Head of caudate nucleus (tissue), 42 donors: ENCODE measurements around the gene ADAMTSL1.
A peak's percentile ranks its signal among the peaks of the same experiment; 100 is the strongest.

Experiments used
- DNase-seq, 42 donors: peaks; one replicate each; pipeline versions ENCODE4 v3.0.0 to v3.0.0-alpha.2; 2020 to 2021; ENCODE audit warnings: mixed read lengths in 7 of 42
- intact Hi-C: fragments of 100-400 bp; cut with DNase I; formaldehyde crosslinking; loops from one replicate; pipeline ENCODE4 v1.15.0; 2022

Gene ADAMTSL1

DNA sequence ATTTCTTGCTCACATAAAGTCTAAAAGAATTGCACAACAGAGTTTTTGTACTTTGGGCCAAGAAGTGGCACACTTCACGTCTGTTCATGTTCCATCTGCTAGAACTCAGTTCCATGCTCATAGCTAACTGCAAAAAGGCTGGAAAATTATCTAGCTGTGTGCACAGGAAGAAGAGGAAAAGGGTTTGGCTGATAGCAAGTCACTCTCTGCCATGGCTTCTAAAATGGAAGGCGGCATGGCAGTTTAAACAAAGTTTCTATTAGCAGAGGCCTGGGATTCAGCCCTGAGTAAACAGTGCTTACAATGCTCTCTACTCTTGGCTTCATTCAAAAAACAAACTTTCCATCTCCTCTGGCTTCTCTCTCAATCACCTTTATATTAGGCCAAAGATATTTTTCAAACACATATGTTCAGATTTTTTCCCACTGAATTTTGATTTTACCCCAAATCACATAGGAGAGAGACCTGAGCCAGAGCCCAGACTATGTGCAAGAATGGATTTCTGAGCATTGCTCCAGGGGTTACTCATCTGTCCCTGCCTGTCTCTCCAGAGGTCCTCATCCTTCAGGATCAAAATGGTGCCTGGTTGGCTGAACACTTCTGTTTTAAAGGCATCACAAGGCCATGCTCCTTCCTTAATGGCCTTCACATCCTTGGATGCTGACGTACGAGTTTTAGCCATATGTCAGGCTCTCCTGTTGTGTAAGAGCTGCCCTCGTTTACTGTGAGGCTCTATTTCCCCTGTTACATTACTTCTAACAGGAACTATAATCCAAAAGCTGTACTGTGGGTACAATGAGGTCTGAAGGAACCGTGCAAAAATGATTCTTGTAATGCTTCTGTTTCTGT lies 332.5 kb downstream of the ADAMTSL1 start:
- DNase-seq: no peak
- intact Hi-C loops: no loop called here

DNA sequence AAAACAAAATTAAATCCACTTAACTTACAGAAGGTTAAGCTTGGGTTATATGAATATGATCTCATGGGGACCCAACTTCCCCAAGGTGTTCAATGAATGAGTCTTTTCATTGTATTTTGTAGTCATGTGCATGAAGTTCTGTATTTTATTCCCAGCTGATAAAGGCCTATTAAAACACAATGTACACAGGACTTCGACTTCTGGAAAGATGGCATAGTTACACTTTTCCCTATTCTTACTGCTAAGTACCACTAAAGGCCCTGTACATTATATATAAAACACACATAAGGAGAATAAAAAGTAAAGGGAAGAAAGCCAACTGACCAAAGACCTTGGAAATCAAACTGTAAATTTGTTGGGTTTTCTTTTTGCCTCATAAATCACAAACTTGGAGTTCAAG lies 336.6 kb downstream of the ADAMTSL1 start:
- no peak for DNase-seq
- intact Hi-C loops: no loop called here

DNA sequence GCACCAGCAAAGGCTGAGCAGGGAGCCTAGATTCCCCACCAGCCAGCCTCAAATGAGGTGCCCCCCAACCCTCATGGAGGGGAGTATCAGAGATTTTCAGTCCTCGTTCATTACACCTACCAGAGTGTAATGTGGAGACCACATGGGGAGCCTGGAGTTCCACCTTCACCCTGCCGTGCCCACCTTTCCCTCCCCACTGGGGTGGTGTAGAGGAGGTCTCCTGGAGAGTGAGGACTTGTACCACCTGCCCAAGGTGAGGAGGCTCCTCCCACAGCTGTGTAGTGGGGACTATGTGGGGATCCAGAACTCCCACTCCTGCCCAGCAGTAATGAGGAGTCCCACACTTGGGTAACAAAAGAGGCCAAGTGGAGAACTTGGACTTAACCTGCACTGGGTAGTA lies 337.2 kb downstream of the ADAMTSL1 start:
- intact Hi-C loops: no loop called here
- DNase-seq: no peak

DNA sequence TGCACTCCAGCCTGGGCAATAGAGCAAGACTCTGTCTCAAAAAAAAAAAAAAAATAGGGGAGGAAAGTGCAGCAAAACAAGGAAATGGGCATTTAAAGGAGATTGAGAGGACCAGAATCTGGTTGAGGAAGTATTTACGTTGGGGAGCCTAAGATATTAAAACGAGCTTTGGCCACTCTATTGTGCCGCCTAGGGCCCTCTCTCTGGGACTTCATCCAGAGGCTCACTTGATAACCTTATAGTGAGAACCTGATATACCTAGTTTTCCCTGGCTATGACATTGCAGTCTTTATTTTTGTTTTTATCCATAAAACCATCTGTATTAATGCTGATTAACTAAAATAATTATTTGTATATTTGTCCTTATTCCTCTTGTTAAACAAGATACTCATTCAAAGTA lies 345.5 kb downstream of the ADAMTSL1 start:
- intact Hi-C loops: no loop called here
- DNase-seq: no peak

DNA sequence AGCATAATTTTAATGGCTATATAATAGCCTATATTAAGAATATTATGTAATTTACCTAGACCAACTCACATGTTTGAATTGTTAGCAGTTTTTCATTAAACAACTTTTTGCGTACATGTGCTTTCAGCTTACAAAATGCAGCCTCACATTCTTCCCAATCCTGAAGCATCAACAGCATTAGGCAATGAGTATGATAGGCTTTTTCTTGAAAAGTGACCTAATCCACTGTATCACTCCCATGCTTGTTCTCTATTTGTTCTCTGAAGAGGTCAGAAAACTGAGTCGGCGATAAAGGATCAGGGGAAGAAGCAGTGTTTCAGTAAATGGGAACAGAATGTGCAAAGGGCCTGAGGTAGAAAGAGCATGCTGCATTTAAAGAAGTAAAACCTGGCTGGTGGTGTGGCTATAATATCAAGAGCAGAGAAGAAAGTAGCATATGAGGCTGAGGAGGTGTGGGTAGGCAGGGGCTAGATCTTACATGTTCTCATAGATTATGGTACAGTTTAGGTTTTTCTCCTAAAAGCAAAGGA lies 346.7 kb downstream of the ADAMTSL1 start:
- intact Hi-C loops: no loop called here
- DNase-seq: no peak

DNA sequence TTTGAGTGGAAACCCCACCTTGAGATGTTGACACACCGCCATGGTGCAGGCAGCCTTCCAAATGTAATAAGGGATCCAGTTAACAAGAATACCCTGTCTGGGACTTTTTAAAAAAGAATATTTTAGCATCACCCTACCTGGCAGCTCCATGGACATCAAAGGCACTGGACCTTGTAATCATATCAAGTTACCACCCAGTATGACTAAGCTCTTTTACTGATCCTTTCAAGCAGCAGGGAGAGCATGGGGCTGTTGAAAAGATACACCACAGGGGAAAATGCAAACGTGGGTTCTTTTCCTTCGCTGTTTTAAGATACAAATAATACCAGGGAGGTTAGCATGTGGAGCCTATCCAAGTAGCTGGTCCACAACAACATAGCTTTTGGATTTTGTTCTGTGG lies 347.8 kb downstream of the ADAMTSL1 start:
- no peak for DNase-seq
- intact Hi-C loops: no loop called here

DNA sequence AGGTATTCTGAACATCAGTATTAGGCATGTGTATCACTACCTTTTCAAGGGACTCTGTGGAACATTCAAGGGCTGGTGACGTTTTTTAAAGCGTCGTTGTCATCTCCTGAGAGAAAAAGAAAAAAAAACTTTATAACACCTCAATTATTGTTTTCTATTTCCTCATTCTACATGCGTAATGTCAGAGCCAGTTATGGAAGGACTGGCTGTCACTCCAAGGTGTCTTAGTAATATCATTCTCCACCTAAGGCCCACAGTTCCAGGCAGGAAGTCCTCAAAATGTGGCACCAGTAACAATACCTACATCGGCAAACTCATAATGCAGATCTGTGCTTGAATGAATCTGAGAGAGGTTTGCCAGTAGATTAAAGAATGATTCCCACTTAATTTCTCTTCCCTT lies 348.9 kb downstream of the ADAMTSL1 start:
- intact Hi-C loops: no loop called here
- no peak for DNase-seq

DNA sequence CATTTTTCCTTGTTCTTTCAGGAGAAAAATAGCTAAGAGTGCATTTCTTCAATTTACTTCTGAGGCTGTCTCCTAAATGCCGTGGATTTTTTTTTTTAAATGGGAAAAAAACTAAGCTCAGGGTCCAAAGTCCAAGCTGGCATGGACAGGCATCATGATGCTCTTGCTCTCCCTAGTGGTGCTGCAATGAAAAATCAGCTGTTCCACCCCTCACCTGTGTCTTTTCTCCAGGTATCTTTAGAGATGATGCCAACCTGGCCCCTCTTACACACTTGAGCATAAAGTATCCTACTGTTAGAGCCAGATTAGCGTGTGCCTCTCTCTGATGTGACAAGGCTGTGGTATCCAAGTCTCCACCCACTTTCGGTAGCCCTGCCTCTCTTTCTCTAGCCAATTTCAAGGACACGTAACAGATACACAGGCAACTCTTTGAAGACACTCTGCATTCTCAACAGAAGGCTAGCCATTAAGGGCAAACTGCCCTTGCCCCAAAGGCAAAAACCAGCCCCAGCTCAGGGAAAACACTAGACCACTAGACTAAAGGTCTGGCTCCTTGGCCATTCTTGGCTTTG lies 350.2 kb downstream of the ADAMTSL1 start:
- intact Hi-C loops: no loop called here
- peak in 4 of 42 donors; percentile 9 to 44 (median 18) for DNase-seq

DNA sequence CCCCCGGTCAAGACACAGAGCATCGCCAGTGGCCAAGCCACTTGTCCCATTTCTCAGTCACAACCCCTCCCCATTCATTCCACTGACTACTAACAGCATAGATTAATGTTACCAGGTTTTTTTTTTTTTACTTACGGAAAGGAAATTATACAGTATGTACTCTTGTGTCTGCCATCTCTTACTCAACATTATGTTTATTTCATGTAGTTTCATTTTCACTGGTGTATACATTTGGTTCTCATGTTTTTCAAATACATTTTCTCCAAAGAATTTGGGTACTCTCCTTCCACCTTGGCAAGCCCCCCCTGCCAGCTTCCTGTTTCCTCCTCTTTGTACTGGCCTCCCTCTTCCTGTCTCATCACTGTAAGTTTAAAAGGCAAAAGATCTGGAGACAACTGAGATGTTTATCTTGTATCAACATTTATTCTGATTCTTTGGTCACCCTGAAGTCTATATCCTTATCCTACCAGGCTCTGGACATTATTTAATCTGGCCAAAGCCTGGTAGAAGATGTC lies 351.8 kb downstream of the ADAMTSL1 start:
- no peak for DNase-seq
- intact Hi-C loops: no loop called here

DNA sequence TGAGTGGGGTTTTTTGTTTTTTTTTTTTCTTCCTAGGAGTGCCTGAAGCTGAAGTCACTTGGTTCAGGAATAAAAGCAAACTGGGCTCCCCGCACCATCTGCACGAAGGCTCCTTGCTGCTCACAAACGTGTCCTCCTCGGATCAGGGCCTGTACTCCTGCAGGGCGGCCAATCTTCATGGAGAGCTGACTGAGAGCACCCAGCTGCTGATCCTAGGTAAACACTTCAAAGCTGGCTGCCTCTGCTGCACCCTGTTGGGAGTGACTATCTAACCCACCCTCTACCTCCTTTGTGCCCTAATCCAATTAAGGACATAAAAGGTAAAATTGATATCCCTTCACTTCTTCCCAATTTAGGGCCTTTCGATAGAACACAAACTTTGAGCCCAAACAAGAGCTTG lies 352.3 kb downstream of the ADAMTSL1 start:
- DNase-seq: no peak
- intact Hi-C loops: no loop called here

DNA sequence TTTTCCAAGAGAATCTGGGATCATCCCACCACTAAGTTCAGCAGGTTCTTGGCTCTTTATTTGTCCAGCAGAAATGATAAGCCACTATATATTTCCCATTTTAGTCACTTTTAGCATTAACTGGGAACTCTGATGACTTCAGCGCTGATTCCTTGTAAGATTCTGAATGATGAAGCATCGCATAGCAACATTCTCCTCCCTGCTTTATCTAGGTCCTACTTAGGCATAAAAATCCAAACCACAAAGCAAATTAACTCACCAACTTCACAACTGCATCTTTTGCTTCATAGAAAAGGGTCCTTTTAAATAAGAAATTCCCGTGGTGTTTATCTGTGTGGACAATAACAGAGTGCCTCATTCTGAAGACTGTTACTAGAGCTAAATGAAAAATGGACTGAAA lies 355.1 kb downstream of the ADAMTSL1 start:
- intact Hi-C loops: no loop called here
- no peak for DNase-seq

DNA sequence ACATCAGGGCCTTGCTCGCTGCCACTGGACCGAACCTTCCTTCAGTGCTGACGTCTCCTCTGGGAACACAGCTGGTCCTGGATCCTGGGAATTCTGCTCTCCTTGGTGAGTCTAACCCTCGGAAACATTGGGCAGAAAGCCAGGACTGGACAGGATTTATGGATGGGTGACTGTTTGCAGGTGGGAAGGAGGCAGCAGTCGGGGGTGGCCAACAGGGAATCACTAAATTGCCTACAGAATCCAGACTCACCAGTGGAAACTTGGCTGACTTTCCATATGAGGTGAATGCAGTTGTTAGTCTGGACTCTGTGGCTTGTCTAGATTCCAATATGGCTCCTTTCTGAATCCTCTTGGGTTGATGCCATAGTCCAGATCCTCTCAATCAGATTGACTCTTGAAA lies 355.9 kb downstream of the ADAMTSL1 start:
- no peak for DNase-seq

DNA sequence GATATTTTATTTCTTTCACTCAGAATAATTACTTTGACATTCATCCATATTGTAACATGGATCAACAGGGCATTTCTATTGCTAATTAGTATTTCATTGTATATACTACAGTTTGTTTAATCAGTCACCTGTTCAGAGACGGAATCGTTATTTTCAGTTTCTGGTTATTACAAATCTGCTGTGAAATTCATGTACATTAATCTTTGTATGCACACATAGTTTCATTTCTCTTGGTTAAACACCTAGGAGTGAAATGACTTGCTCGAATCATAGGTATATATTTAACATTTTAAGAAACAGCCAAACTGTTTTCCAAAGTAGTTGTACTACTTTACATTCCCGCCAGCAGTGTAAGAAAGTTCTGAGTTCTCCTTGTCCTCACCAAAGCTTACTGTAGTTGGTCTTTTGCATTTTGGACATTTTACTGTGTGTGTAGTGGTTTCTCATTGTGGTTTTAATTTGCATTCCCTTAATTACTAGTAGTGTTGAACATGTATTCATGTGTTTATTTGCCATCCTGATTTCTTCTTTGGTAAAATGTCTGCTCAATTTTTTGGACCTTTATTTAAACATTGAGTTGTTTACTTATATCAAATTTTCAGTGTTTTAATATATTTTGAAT lies 360.9 kb downstream of the ADAMTSL1 start:
- intact Hi-C loops: no loop called here
- DNase-seq: no peak

More for the DNA sequence above, 355.9 kb downstream of the ADAMTSL1 start:
- intact Hi-C loops: no loop called here

DNA sequence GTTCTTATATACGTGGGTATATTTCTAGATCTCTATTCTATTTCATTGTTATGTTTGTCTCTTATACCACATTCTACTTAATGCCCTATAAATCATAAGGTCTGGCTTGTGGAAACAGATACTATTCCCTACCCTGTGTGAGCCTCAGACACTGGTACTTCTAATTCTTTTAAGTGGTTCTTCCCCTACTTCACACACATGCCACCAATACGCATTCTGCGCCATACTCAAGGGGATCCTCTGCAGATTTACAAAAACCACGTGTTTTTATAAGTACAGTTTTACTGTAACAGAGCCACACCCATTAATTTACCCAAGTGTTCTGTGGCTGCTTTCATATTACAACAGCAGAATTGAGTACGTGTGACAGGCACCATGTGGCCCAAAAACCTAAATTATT lies 363.4 kb downstream of the ADAMTSL1 start:
- intact Hi-C loops: no loop called here
- no peak for DNase-seq

DNA sequence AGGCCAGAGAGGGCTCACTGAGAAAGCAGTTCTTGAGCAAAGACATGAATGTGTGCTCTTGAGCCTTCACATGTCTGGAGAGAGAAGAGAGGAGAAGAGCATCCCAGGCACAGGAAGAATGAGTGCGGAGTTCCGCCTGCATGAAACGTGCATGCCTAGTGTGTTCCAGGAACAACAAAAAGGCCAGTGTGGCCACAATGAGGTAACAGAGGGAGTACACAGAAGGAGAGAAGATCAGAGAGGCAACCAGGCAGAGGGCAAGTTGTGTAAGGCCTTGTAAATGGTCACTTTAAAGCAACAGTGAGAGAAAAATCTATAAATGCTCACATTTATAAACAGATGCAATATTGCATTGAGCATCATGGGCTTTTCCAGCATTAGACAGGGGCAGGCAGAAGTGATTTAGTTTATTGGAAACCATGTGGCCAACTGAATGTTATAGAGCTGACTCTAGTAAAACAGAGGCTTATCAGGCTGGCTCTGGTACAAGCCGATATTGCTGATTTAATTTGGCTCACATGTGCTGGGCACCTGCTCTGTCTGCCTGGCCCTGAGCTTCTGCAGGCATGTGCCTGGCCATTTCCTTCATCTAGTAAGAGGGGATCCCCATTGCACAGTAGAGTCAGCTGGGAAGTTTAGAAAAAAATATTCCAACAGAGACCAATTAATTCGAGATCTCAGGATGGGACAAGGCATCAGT lies 373.8 kb downstream of the ADAMTSL1 start:
- intact Hi-C loops: no loop called here
- no peak for DNase-seq

DNA sequence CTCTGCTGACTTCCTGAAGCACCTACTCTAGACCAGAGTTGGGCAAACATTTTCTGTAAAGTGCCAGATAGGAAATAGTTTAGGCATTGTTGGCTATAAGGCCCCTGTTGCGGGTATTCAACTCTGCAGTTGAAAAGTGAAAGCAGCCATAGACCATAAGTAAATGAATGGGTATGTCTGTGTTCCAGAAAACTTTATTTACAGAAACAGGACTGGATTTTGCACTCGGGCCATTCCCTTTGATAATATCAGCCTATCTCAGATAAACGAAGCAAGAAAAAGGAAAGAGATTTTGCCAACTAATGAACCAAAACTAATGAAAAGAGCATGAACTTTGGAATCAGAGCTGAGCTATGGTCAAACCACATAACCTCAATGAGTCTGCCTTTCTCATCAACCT lies 374.7 kb downstream of the ADAMTSL1 start:
- no peak for DNase-seq
- intact Hi-C loops: no loop called here

DNA sequence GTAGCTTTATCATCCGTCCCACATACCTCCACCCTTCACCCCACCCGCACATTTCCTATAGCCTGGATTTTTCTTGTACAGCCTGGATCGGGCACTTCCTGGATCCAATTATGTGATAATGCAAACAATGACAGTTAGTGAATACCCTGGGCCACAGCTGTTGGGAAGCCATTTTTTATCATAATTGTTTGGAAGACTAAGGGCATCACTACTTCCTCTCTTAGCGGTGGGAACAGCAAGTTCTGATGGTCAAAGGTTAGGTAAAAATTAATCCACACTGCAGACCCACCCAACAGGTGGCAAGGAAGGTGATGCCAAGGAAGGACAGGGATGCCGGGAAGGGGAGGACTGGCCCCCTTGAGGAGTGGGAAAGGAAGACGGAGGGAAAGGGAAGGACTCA lies 375.3 kb downstream of the ADAMTSL1 start:
- DNase-seq: no peak
- intact Hi-C loops: no loop called here

DNA sequence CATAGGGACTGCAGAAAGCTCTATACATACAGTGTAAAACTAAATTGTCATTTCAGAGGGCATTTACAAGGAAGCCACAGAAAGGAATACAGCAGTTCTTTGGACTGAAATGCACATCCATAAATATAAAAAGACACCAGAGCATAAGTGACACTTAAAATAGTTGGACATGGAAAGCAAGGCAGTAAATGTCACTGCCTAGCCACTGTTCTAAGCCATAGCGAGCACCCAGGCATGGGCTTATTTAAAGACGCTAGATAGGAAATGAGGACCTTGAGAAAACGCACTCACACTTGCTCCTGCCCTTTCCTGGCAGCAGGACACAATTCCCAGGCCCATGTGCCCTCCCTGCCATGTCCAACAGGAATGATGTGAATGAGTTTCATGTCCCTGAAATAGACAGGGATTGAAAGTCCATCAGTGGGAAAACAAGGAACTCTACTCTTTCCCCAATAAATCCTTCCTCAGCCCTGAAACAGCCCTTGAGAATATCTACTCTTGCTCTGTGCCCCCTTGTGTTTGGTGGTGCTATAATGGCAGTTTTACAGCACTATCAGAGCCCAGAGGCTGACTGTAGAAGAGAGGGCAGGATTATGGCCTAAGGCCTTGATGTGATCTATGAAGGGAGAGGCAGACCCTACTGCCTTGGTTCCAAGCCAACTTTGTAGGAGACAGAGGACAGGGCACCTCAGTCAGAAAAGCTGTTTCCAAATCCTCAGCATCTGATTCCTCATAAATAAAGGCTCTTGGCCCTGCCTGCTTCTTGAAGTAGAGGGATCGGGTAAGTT lies 376.1 kb downstream of the ADAMTSL1 start:
- DNase-seq: no peak
- intact Hi-C loops: no loop called here
